B cell (primary cell): ENCODE measurements around the gene GRIP1. TPM values are rescaled to one million over a fixed set of nuclear protein-coding genes. Genes with fewer than 3 reads are reported as not detected.

Experiments used
- ATAC-seq: fragments of 200-7000 bp; cut with Tn5 transposase; one replicate; pipeline ENCODE4 v1.10.0; 2021; ENCODE audit warnings: low read depth, mild to moderate bottlenecking, moderate number of reproducible peaks, moderate library complexity
- CTCF ChIA-PET: fragments of 350-600 bp; sonication (Branson Sonifier 250); formaldehyde crosslinking; loops from one replicate; lab custom pipeline; 2021; ENCODE audit warnings: antibody characterized with exemption, inconsistent platforms; lab: Charles Lee
- POLR2A ChIA-PET: fragments of 350-600 bp; sonication (Branson Sonifier 250); formaldehyde crosslinking; loops from one replicate; lab custom pipeline; 2021; ENCODE audit warnings: antibody characterized with exemption; lab: Charles Lee
- DNase-seq: peaks from one replicate; pipeline ENCODE4 v3.0.0; 2013
- H2AFZ ChIP-seq: 2 replicates; pipeline ENCODE4 v1.6.1; 2012; ENCODE audit warnings: mild to moderate bottlenecking, low read depth, low read length; ENCODE audit not compliant: insufficient read depth, poor library complexity, severe bottlenecking
- H3K27ac ChIP-seq, 2 donors: 1 replicate in 1 of 2; 2 replicates in 1 of 2; pipeline ENCODE4 v1.5.1; 2012 to 2013; ENCODE audit warnings: low read length in 2 of 2, mild to moderate bottlenecking in 2 of 2, moderate library complexity in 1 of 2
- H3K27me3 ChIP-seq, 4 experiments: fragments of 200-600 bp in 1 of 4; sonication (generic) in 1 of 4; replicated peaks in 1 of 4; 1 replicate in 2 of 4; 2 replicates in 2 of 4; pipeline versions ENCODE4 v1.6.1 to v1.7.0; 2013 to 2016; ENCODE audit warnings: low read length in 3 of 4, mild to moderate bottlenecking in 2 of 4, mixed read lengths in 1 of 4, moderate library complexity in 1 of 4; ENCODE audit not compliant: insufficient read depth in 4 of 4, control insufficient read depth in 3 of 4; ENCODE audit errors: control extremely low read depth in 1 of 4
- H3K36me3 ChIP-seq, 2 experiments: replicated peaks in 1 of 2; 1 replicate in 1 of 2; 2 replicates in 1 of 2; pipeline versions ENCODE4 v1.6.1 to v1.7.1; 2013; ENCODE audit warnings: low read length in 1 of 2; ENCODE audit not compliant: insufficient read depth in 2 of 2, control insufficient read depth in 1 of 2; ENCODE audit errors: control extremely low read depth in 1 of 2, extremely low read depth in 1 of 2
- H3K4me1 ChIP-seq, 2 donors: fragments of 200-600 bp in 1 of 2; sonication (generic) in 1 of 2; 1 replicate in 1 of 2; 2 replicates in 1 of 2; pipeline versions ENCODE4 v1.5.1 to v1.6.1; 2013 to 2017; ENCODE audit warnings: low read length in 2 of 2; ENCODE audit not compliant: control insufficient read depth in 2 of 2, insufficient read depth in 2 of 2
- H3K4me2 ChIP-seq: replicated peaks from 2 replicates; pipeline ENCODE3; 2012; ENCODE audit warnings: mild to moderate bottlenecking, low read depth, low read length; ENCODE audit not compliant: poor library complexity, severe bottlenecking
- H3K4me3 ChIP-seq, 5 experiments: fragments of 200-600 bp in 1 of 5; sonication (generic) in 1 of 5; 1 replicate in 3 of 5; 2 replicates in 2 of 5; pipeline versions ENCODE4 v1.5.1 to v1.7.0; 2011 to 2016; ENCODE audit warnings: low read length in 4 of 5, mild to moderate bottlenecking in 4 of 5, low read depth in 2 of 5, control low read depth in 1 of 5, moderate library complexity in 1 of 5; ENCODE audit not compliant: insufficient read depth in 1 of 5; ENCODE audit errors: control extremely low read depth in 1 of 5, extremely low read depth in 1 of 5
- H3K79me2 ChIP-seq: fragments of 200-600 bp; sonication (generic); one replicate; pipeline ENCODE4 v1.6.0; 2016; ENCODE audit warnings: low read length; ENCODE audit not compliant: control insufficient read depth, insufficient read depth
- H3K9ac ChIP-seq: fragments of 200-600 bp; sonication (generic); 2 replicates; pipeline ENCODE4 v1.6.1; 2017; ENCODE audit warnings: mild to moderate bottlenecking, low read length, moderate library complexity
- H3K9me3 ChIP-seq, 3 donors: one replicate each; pipeline versions ENCODE4 v1.6.1 to v1.7.1; 2013; ENCODE audit warnings: low read length in 2 of 3; ENCODE audit not compliant: control insufficient read depth in 2 of 3, insufficient read depth in 1 of 3; ENCODE audit errors: control extremely low read depth in 1 of 3
- H4K20me1 ChIP-seq: 2 replicates; pipeline ENCODE4 v1.6.0; 2012; ENCODE audit warnings: mild to moderate bottlenecking, low read length; ENCODE audit not compliant: insufficient read depth, control insufficient read depth, poor library complexity, severe bottlenecking
- H3K27ac Mint-ChIP-seq: one replicate; pipeline ENCODE4 v1.8.0; 2021; ENCODE audit warnings: mixed read lengths
- H3K27me3 Mint-ChIP-seq: one replicate; pipeline ENCODE4 v1.8.0; 2021; ENCODE audit warnings: mixed read lengths
- H3K4me1 Mint-ChIP-seq: one replicate; pipeline ENCODE4 v1.8.0; 2021; ENCODE audit warnings: mixed read lengths
- H3K4me3 Mint-ChIP-seq: one replicate; pipeline ENCODE4 v1.8.0; 2021; ENCODE audit warnings: mixed read lengths
- H3K9me3 Mint-ChIP-seq: one replicate; pipeline ENCODE4 v1.8.0; 2022; ENCODE audit warnings: mixed read lengths; ENCODE audit not compliant: insufficient read depth
- EZH2 ChIP-seq: IDR thresholded peaks from 2 replicates; pipeline ENCODE4 v1.6.1; 2012; ENCODE audit warnings: borderline replicate concordance, low read depth, mild to moderate bottlenecking, moderate library complexity, low read length; ENCODE audit not compliant: insufficient read depth, poor library complexity, severe bottlenecking
- WGBS: methylation state at CpG from one replicate; pipeline ENCODE4 v1.1.5; 2013; ENCODE audit warnings: missing lambda C conversion rate; ENCODE audit not compliant: insufficient coverage; 5-methylcytosine and 5-hydroxymethylcytosine counted together
- intact Hi-C: fragments of 100-400 bp; cut with micrococcal nuclease; formaldehyde crosslinking; loops from one replicate; pipeline ENCODE4 v1.10.0; 2022
- polyA plus RNA-seq: library from polyadenylated mRNA; depleted of rRNA; stranded (reverse); fragments of >200 nt; gene quantifications from 2 replicates; pipeline ENCODE4 v1.2.3, GENCODE V29; 2012
- total RNA-seq, 2 donors: library from RNA; stranded (reverse); fragments of 120-200 nt in 1 of 2; gene quantifications; 1 replicate in 1 of 2; 2 replicates in 1 of 2; pipeline versions ENCODE4 v1.2.3 to v1.2.4, GENCODE V29; 2013 to 2022
- TF ChIP-seq, protein P1 (sequence below): fragments of 200-600 bp; IDR thresholded peaks from one replicate; pipeline ENCODE4 v1.8.0; 2022; ENCODE audit warnings: antibody characterized with exemption, mild to moderate bottlenecking

GRIP1 gene
- total and polyA plus RNA-seq, 2 donors (not counting 1 experiment from before 2014, with no cell fraction given) = 0.22 TPM; not detected in 1

DNA sequence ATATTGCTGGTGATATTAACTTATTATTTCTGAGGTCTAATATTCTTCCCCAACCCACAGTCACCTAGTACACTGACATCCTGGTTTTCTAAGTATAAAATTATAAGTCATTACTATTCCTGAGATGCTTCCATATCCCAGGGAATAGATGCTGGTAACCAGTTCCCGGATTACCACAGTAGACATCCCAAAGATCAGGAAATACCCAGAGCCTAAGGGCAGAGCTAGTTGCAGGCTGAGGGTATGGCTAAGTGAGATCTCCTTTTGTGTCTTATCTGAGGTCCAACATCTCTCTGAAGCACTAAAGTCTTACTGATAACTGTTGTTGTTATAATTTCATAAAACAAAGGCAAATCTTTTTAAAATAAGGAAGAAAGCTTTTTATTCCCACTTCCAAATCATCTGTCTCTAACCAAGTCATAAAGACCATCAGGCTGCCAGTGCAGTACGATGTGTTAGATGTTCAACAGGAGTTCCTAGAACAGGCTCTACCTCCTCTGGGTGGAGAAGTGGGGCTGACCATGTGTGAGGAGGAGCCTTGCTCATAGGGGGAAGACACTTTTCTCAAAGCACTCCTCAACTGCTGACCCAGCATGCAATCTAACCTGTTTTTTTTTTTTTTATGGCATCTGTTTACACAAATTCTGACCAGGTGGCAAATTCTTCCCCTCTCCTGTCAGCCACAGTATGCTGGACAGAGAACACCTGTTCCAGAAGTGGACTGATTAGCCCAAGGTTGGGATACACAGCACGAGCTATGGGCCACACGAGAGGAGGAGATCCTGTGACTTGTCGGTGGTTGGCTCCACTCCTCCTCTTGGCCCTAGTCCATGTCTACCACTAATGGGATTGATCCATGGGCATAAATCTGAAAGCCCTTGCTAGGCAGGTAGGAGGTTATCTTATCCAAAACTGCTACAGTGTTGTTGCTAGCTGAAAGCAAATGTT is 16.1 kb upstream of the GRIP1 start:
- intact Hi-C loops = loop anchor here (1.0 to 10.0 kb wide), 5 partner anchors 33 to 550 kb away; no protein-coding TSS in a partner anchor
- no peak overlapping the region for H3K4me2 ChIP-seq
- H3K27me3 Mint-ChIP-seq = peaks cover 11% of the 10 kb centered on the region
- ChIA-PET POLR2A (no interaction called here), CTCF (interaction anchor here (0.6 to 9.9 kb wide), 28 partner anchors 8 to 550 kb away, joined by 3 to 109 read pairs (median 4); partner anchors contain the start of genes GRIP1 and HELB)
- TF ChIP-seq, protein P1, sequence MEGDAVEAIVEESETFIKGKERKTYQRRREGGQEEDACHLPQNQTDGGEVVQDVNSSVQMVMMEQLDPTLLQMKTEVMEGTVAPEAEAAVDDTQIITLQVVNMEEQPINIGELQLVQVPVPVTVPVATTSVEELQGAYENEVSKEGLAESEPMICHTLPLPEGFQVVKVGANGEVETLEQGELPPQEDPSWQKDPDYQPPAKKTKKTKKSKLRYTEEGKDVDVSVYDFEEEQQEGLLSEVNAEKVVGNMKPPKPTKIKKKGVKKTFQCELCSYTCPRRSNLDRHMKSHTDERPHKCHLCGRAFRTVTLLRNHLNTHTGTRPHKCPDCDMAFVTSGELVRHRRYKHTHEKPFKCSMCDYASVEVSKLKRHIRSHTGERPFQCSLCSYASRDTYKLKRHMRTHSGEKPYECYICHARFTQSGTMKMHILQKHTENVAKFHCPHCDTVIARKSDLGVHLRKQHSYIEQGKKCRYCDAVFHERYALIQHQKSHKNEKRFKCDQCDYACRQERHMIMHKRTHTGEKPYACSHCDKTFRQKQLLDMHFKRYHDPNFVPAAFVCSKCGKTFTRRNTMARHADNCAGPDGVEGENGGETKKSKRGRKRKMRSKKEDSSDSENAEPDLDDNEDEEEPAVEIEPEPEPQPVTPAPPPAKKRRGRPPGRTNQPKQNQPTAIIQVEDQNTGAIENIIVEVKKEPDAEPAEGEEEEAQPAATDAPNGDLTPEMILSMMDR = no peak
- no peak for TF ChIP-seq EZH2
- ATAC-seq = no peak
- no peaks in the 10 kb centered on the region for H3K79me2 ChIP-seq
- H3K4me3 ChIP-seq = no peak overlapping the region
- no peak overlapping the region for H3K27ac Mint-ChIP-seq
- no peaks in the 10 kb centered on the region for H4K20me1 ChIP-seq
- H3K27me3 ChIP-seq = peaks cover 0 to 3% (median 0%) of the 10 kb centered on the region in 4 experiments
- WGBS = 83% methylated on average over 2 of the region's 5 CpGs
- H3K9ac ChIP-seq = no peak overlapping the region
- no peak overlapping the region for H3K4me3 Mint-ChIP-seq
- H3K36me3 ChIP-seq = no peaks in the 10 kb centered on the region
- no peak overlapping the region for H3K27ac ChIP-seq
- H3K4me1 ChIP-seq = peaks cover 7 to 10% of the 10 kb centered on the region in 2 donors
- H3K9me3 Mint-ChIP-seq = peaks cover 5% of the 10 kb centered on the region
- H3K4me1 Mint-ChIP-seq = peaks cover 10% of the 10 kb centered on the region
- DNase-seq = no peak
- peaks cover 0 to 2% (median 0%) of the 10 kb centered on the region in 3 donors for H3K9me3 ChIP-seq
- no peak overlapping the region for H2AFZ ChIP-seq
